Spleen (tissue), 7 donors: ENCODE measurements around the gene UBE4A.

Experiments used
- CTCF ChIP-seq, 11 experiments: fragments of 200-600 bp in 7 of 11; fragments of 450-650 bp in 4 of 11; sonication (generic) in 4 of 11; IDR thresholded peaks in 8 of 11; conservative IDR thresholded peaks in 3 of 11; 1 replicate in 7 of 11; 2 replicates in 4 of 11; pipeline versions ENCODE4 v1.4.0 to v1.8.0; 2016 to 2021; ENCODE audit warnings: antibody characterized with exemption in 11 of 11, inconsistent platforms in 4 of 11, mild to moderate bottlenecking in 1 of 11
- POLR2A ChIP-seq, 3 donors: fragments of 450-650 bp; IDR thresholded peaks; one replicate each; pipeline ENCODE4 v1.5.1; 2017; ENCODE audit warnings: antibody characterized with exemption in 3 of 3, mild to moderate bottlenecking in 1 of 3
- POLR2AphosphoS5 ChIP-seq, 3 donors: sonication (generic); formaldehyde crosslinking; IDR thresholded peaks; one replicate each; pipeline ENCODE4 v1.5.1; 2017; ENCODE audit warnings: antibody characterized with exemption in 3 of 3
- donor health status: DM: no; HTN: no; CAD: no; lungs with moderate emphysema.
- donor health status: DM: no; HTN: no; CAD: no.
- donor health status: DM: no; HTN: no; CAD: no.

GRCh38 chr11:118430956-118431355 is 71.6 kb downstream of the UBE4A start:
- TF ChIP-seq POLR2AphosphoS5 (IDR thresholded peaks at IDR 0.05) (no peak), CTCF (IDR thresholded peaks at IDR 0.05 in 8 of 11, conservative IDR thresholded peaks at IDR 0.05 in 3 of 11) (no peak), POLR2A (IDR thresholded peaks at IDR 0.05) (no peak)
